HG03439 (cell line): ENCODE results near the gene SHE.
"Not testable (repeated sequence)": the region's sequence is repeated elsewhere in the genome, so short reads cannot be mapped to it uniquely, and the experiment has no call there.

ENCODE experiments used
- ATAC-seq: cut with Tn5 transposase; IDR thresholded peaks from one replicate; pipeline ENCODE4 v1.9.1; 2021; ENCODE audit warnings: mild to moderate bottlenecking, moderate library complexity; ENCODE audit not compliant: unreplicated experiment

The SHE gene

GRCh38 chr1:154502066-154502743 lies at the start of gene SHE, which contains the start of gene TDRD10:
SHE (minus strand) TSS chr1:154502412; CDS start chr1:154502026, 386 bp downstream.
TDRD10 (plus strand) TSS chr1:154502219; CDS start chr1:154506904, 4,685 bp downstream.
- ATAC-seq, result no peak

GRCh38 chr1:154551474-154551873 lies 49.3 kb upstream of the SHE start:
- no peak for ATAC-seq

GRCh38 chr1:154550657-154551056 lies 48.4 kb upstream of the SHE start:
- no peak for ATAC-seq

GRCh38 chr1:154550070-154550469 lies 47.9 kb upstream of the SHE start:
- no peak for ATAC-seq

- no peak for ATAC-seq
Observed at GRCh38 chr1:154549202-154549770, 47.1 kb upstream of the SHE start.

- ATAC-seq, result no peak
Observed at GRCh38 chr1:154548028-154548427, 45.8 kb upstream of the SHE start.

GRCh38 chr1:154547105-154547732 lies 45.0 kb upstream of the SHE start:
- ATAC-seq, result no peak

GRCh38 chr1:154546264-154547063 lies 44.3 kb upstream of the SHE start:
- ATAC-seq, result no peak

GRCh38 chr1:154541231-154541630 lies 39.0 kb upstream of the SHE start:
- ATAC-seq, result no peak

GRCh38 chr1:154539486-154540483 lies 37.6 kb upstream of the SHE start:
- ATAC-seq, result no peak

GRCh38 chr1:154536570-154536969 lies 34.4 kb upstream of the SHE start:
- no peak for ATAC-seq

GRCh38 chr1:154533952-154534844 lies 32.0 kb upstream of the SHE start:
- ATAC-seq, result no peak

- ATAC-seq, result not testable (repeated sequence)
Observed at GRCh38 chr1:154531950-154532349, 29.7 kb upstream of the SHE start.

GRCh38 chr1:154529308-154529707 lies 27.1 kb upstream of the SHE start:
- ATAC-seq, result no peak

GRCh38 chr1:154527192-154527591 lies 25.0 kb upstream of the SHE start:
- ATAC-seq, result no peak

- ATAC-seq, result no peak
Observed at GRCh38 chr1:154524881-154525280, 22.7 kb upstream of the SHE start.

GRCh38 chr1:154521695-154522094 lies 19.5 kb upstream of the SHE start:
- no peak for ATAC-seq

- ATAC-seq, result no peak
Observed at GRCh38 chr1:154520333-154520732, 18.1 kb upstream of the SHE start.

- no peak for ATAC-seq
Observed at GRCh38 chr1:154519591-154519991, 17.4 kb upstream of the SHE start.
